HUES48 (cell line): ENCODE results near the gene SPTLC1.

Experiments used
- H3K27ac ChIP-seq: one replicate; pipeline ENCODE4 v1.7.0; 2013; ENCODE audit warnings: low read depth, low read length, inconsistent platforms
- H3K27me3 ChIP-seq: 2 replicates; pipeline ENCODE4 v1.6.1; 2013; ENCODE audit warnings: mild to moderate bottlenecking, low read length; ENCODE audit not compliant: control insufficient read depth, insufficient read depth
- H3K36me3 ChIP-seq: 2 replicates; pipeline ENCODE4 v1.6.1; 2013; ENCODE audit warnings: low read length; ENCODE audit not compliant: control insufficient read depth, insufficient read depth
- H3K4me1 ChIP-seq: 2 replicates; pipeline ENCODE4 v1.6.1; 2013; ENCODE audit warnings: mild to moderate bottlenecking, low read length; ENCODE audit not compliant: control insufficient read depth, insufficient read depth
- H3K4me3 ChIP-seq: 2 replicates; pipeline ENCODE4 v1.5.1; 2013; ENCODE audit warnings: mild to moderate bottlenecking, low read depth, low read length
- H3K9ac ChIP-seq: 2 replicates; pipeline ENCODE4 v1.6.1; 2013; ENCODE audit warnings: mild to moderate bottlenecking, low read depth, low read length, moderate library complexity
- H3K9me3 ChIP-seq: 2 replicates; pipeline ENCODE4 v1.6.1; 2013; ENCODE audit warnings: low read length; ENCODE audit not compliant: control insufficient read depth, insufficient read depth

The SPTLC1 gene

DNA sequence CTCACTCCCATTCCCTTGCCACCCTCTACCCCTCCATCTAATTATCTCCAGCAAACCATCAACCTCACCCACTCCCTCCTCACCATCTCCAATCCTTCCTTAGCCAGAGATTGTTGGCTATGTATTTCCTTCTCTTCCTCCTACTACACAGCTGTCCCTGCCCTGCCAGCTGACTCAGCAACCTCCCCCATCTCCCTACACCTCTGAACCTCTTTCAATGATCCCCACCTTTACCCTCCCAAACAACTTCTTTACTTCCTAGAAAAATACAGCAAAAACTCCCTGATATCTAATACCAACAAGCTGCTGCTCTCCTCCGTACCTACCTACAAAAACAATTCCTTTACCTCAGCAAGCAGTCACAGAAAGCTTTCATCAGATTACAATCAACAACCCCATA is 37.3 kb downstream of the SPTLC1 start:
- no peaks in the 10 kb centered on the region for H3K4me1 ChIP-seq
- H3K27me3 ChIP-seq, result no peaks in the 10 kb centered on the region
- H3K36me3 ChIP-seq, result peaks cover 54% of the 10 kb centered on the region
- no peaks in the 10 kb centered on the region for H3K9me3 ChIP-seq
- no peak overlapping the region for H3K9ac ChIP-seq
- no peak overlapping the region for H3K4me3 ChIP-seq
- no peak overlapping the region for H3K27ac ChIP-seq

DNA sequence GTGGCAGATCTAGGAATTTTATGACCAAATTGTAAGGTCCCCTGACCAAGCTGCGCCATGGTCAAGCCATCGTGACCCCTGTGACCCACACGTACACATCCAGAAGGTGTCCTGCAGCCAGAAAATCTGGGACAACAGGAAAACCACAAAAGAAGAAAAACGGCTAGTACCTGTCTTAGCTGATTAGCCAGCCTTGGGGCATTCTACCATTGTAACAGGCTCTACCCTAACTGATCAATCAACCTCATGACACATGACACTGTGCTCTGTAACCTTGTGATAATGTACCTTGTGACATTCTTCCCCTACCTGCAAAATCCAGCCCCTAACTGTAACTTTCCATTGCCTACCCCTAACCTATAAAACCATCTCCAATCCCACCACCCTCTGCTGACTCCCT is 43.6 kb downstream of the SPTLC1 start:
- Histone ChIP-seq H3K4me3 (no peak overlapping the region), H3K9me3 (no peaks in the 10 kb centered on the region), H3K4me1 (no peaks in the 10 kb centered on the region), H3K27ac (no peak overlapping the region), H3K27me3 (no peaks in the 10 kb centered on the region), H3K9ac (no peak overlapping the region), H3K36me3 (peaks cover 51% of the 10 kb centered on the region)

DNA sequence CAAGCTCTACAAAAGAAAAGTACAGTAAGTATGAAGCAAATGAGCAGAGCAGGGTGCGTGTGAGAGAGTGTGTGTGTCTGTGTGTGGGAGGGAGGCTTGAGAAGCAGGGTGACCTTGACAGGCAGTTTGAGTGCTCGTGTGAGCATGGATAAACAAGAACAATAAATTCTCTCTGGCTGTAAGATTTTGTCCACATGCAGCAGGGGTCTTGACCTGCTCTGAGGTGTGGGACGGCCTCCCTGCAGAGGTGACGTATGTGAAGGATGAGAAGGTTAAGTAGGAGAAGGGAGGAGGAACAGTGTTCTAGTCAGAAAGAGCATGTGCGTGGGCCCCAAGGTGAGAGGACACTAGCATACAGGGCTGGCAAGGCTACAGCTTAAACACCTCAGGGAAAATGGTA is 49.0 kb downstream of the SPTLC1 start:
- Histone ChIP-seq H3K27me3 (no peaks in the 10 kb centered on the region), H3K27ac (no peak overlapping the region), H3K9ac (no peak overlapping the region), H3K4me1 (no peaks in the 10 kb centered on the region), H3K9me3 (peaks cover 25% of the 10 kb centered on the region), H3K36me3 (peaks cover 72% of the 10 kb centered on the region), H3K4me3 (no peak overlapping the region)

DNA sequence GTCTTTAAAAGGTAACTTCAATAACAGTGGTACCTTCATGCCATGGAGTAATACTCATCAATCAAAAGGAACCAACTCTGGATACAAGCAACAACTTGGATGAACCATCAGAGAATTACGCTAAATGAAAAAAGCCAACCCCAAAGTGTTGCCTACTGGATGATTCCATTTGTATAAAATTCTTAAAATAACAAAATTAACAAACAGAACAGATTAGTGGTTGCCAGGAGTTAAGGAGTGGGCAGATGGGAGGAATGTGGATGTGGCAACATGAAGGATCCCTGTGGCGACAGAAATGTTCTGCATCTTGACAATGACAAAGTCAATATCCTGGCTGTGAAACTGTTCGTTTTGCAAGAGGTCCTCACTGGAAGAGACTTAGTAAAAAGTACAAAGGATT is 50.5 kb downstream of the SPTLC1 start:
- peaks cover 5% of the 10 kb centered on the region for H3K4me1 ChIP-seq
- H3K36me3 ChIP-seq, result peaks cover 63% of the 10 kb centered on the region
- H3K27me3 ChIP-seq, result no peaks in the 10 kb centered on the region
- H3K4me3 ChIP-seq, result no peak overlapping the region
- no peak overlapping the region for H3K27ac ChIP-seq
- H3K9me3 ChIP-seq, result peaks cover 29% of the 10 kb centered on the region
- H3K9ac ChIP-seq, result no peak overlapping the region

DNA sequence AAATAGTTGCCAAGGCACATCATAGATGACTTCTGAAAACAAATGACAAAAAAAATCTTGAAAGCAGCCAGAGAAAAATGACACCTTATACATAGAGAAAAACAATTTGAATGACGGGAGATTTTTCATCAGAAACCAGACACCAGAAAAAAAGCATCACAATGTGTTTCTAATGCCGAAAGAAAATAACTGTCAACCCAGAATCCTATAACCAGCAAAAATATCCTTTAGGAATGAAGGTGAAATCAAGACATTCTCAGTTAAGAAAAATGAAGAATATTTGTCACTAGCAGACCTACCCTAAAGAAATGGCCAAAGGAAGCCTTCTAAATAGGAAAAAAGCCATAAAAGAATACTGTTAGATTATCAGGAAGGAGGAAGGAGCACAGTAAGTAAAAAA is 54.0 kb downstream of the SPTLC1 start:
- Histone ChIP-seq H3K4me3 (no peak overlapping the region), H3K27me3 (no peaks in the 10 kb centered on the region), H3K27ac (no peak overlapping the region), H3K9me3 (peaks cover 29% of the 10 kb centered on the region), H3K9ac (no peak overlapping the region), H3K36me3 (peaks cover 44% of the 10 kb centered on the region), H3K4me1 (peaks cover 35% of the 10 kb centered on the region)

DNA sequence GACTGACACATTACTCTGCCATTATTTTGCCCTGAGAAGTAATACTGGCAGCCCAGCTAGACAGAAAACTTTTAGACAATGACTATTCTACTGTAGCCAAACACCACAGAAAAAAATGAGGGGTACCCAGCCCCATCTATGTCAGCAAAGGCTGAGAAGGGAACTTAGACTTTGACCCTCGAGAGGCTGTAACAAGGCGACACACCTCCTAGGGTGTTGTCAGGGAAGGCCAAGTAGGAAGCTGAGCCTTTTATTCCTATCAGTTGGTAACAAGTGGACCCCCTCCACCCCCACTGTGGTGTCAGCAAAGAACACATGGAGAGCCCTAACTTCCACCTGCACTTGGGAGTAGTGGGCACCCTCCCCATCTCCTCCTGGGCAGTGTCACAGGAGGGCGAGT is 55.6 kb downstream of the SPTLC1 start:
- peaks cover 29% of the 10 kb centered on the region for H3K9me3 ChIP-seq
- peaks cover 32% of the 10 kb centered on the region for H3K36me3 ChIP-seq
- H3K4me3 ChIP-seq, result no peak overlapping the region
- no peaks in the 10 kb centered on the region for H3K27me3 ChIP-seq
- peaks cover 49% of the 10 kb centered on the region for H3K4me1 ChIP-seq
- H3K27ac ChIP-seq, result peak overlapping the region; percentile 42
- no peak overlapping the region for H3K9ac ChIP-seq

DNA sequence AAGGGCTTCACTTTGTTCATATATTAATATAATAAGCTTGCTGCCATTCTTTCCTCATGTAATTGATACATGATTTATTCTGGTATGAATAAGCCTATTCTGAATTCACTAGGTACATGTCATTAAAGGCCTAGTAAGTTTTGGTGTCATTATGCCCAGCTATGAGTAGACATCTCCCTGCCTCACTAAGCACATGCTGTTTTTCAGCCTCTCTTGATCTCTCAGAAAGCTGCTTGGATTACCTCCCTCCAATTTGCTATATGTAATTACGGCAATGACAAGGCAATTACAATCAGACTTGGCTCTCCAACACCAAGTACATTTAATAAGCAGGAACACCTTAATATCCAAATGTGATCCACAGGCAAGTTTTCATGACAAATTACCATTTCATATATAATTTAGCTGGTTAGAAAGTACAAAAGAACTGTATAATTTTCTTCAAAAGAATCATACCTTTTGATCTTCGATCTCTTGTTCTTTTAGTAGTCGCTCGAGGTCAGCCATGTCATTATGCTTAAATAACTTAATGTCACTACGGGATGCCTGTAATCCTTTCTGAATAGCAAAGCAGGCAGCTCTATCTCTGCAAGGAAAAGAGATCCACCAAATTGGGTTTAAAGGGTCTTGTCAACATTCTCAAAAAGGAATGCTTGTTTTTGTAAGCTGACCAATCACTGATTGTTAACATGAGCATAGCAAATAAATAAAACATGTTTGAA is 56.3 kb downstream of the SPTLC1 start:
- Histone ChIP-seq H3K36me3 (peaks cover 28% of the 10 kb centered on the region), H3K9ac (no peak overlapping the region), H3K4me3 (no peak overlapping the region), H3K9me3 (peaks cover 26% of the 10 kb centered on the region; the same call in 1 of the 2 replicates), H3K4me1 (peaks cover 49% of the 10 kb centered on the region), H3K27ac (peak overlapping the region; percentile 42), H3K27me3 (no peaks in the 10 kb centered on the region)

DNA sequence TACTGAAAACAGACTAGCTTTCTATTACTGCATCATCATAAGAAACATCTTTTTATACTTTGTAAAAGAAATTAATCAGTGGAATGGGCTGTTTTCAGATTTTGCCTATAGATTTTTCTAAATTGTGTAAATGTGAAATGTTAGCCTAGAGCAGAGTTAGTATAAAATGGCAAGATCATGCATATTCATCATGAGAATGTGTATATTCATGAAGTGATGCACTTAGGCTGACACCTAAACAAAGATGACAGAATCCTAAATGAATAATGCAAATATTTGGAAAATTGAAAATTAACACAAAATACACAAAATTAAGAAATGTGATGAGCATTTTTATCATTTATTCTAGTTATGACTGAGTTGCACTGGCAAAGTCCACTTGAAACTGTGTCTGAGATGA is 57.2 kb downstream of the SPTLC1 start:
- Histone ChIP-seq H3K27ac (no peak overlapping the region), H3K36me3 (peaks cover 31% of the 10 kb centered on the region), H3K4me1 (peaks cover 49% of the 10 kb centered on the region), H3K27me3 (no peaks in the 10 kb centered on the region), H3K4me3 (no peak overlapping the region), H3K9me3 (peaks cover 21% of the 10 kb centered on the region; the same call in 1 of the 2 replicates), H3K9ac (no peak overlapping the region)

DNA sequence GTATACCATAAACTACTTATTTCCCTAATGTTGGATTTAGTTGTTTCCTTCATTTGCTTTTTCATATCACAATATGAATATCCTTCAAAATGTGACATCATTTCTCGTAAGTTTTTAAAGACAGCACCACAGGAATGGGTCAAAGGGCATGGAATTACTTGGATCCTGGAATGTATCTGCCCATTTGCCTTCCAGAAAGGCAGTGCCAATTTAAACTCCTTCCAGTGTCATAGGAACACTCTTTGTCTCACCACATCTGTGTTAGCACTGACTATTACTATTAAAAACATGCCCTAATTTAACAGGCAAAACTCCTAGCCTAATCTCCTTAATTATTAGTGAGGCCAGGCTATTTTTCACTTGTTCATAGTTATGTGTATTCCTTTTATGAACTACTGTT is 58.0 kb downstream of the SPTLC1 start:
- no peak overlapping the region for H3K27ac ChIP-seq
- H3K9ac ChIP-seq, result no peak overlapping the region
- peaks cover 30% of the 10 kb centered on the region for H3K36me3 ChIP-seq
- H3K4me3 ChIP-seq, result no peak overlapping the region
- H3K4me1 ChIP-seq, result peaks cover 49% of the 10 kb centered on the region
- no peaks in the 10 kb centered on the region for H3K27me3 ChIP-seq
- H3K9me3 ChIP-seq, result peaks cover 13% of the 10 kb centered on the region; the same call in 1 of the 2 replicates

DNA sequence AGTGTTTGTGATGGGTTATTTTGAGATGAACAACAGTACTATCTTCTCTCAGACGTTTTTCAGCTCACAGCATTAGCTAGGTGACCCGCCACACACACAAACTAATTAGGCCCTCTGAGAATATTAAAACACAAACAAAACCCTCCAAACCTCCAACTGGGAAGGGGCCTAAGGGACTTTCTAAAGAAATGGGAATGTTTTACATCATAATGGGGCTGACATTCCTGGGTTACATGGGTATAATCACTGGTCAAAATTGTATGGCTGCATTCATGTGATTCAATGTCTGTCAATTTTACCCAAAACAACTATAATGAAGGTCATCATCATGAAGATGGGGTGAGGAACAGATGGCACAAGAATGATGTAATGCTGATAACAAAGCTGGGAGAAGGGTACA is 59.6 kb downstream of the SPTLC1 start:
- Histone ChIP-seq H3K36me3 (peaks cover 30% of the 10 kb centered on the region), H3K27ac (peak overlapping the region; percentile 94), H3K9me3 (no peaks in the 10 kb centered on the region), H3K4me1 (peaks cover 49% of the 10 kb centered on the region), H3K9ac (peak overlapping the region; percentile 56), H3K4me3 (0 out of 2 replicates have a peak overlapping the region, but pooled peaks have one; percentile 19), H3K27me3 (no peaks in the 10 kb centered on the region)

DNA sequence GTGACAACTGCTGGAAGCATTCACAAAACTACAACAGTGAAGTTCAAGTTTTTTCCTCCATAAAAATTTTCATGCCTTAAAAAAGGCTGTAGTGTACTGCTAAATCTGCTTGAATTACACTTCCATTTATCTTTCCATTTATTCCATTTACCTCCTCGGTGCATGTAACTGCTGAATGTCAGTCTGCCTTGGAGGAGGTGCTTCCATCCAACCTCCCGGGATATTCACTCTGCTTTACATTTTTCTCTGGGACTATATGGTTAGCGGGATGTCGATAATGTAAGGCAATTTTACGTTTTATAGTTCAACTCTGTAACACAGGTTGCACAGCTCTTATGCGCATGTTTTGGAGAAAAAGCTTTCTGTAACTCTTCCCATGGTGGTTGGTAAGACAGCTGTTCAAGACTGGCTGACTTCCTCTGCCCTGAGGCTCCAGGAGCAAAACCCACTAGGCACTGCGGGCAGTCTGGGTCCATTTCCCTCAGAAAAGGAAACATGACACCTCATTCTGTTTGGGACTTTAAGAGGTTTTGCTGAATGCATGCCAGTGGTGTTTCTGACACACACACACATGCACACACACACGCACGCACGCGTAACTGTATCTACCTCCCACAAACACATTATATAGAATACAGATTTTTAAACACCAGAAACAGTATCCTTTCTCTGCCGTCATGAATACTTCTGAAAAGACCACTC is 66.1 kb downstream of the SPTLC1 start:
- H3K4me3 ChIP-seq, result no peak overlapping the region
- peak overlapping the region; percentile 76 for H3K27ac ChIP-seq
- no peaks in the 10 kb centered on the region for H3K27me3 ChIP-seq
- peaks cover 53% of the 10 kb centered on the region for H3K36me3 ChIP-seq
- peaks cover 28% of the 10 kb centered on the region for H3K4me1 ChIP-seq
- no peaks in the 10 kb centered on the region for H3K9me3 ChIP-seq
- H3K9ac ChIP-seq, result no peak overlapping the region; the same call in 1 of the 2 replicates
